K562 (cell line): ENCODE measurements around the gene GYG2. TPM values are rescaled to one million over a fixed set of nuclear protein-coding genes. Genes with fewer than 3 reads are reported as not detected.

Experiments
- CREM ChIP-seq: IDR thresholded peaks from 2 replicates; pipeline ENCODE4 v1.6.1; 2014; ENCODE audit warnings: antibody characterized with exemption, low read depth
- polyA plus RNA-seq, 8 experiments: library from polyadenylated mRNA; depleted of rRNA in 4 of 8; stranded (reverse) in 5 of 8; unstranded in 3 of 8; fragments of >200 nt; fragmentation: Nextera tagmentation in 2 of 8; fragmentation: Illumina TruSeq in 1 of 8; extraction: Ambion mirVana in 2 of 8; extraction: Trizol in 1 of 8; gene quantifications; 2 replicates each; pipeline versions ENCODE4 v1.2.1 to v1.2.3, GENCODE V29; 2011 to 2014; ENCODE audit warnings: inconsistent platforms in 1 of 8, missing spikeins in 1 of 8
- total RNA-seq, 7 experiments: library from RNA; depleted of rRNA in 6 of 7; stranded (reverse); fragments of >200 nt in 6 of 7; fragmentation: Illumina TruSeq in 2 of 7; extraction: Trizol in 2 of 7; gene quantifications; 2 replicates each; pipeline versions ENCODE4 v1.2.1 to v1.2.3, GENCODE V29; 2011 to 2021; ENCODE audit warnings: low replicate concordance in 1 of 7
- TF ChIP-seq, protein P1 (sequence below): fragments of 450-650 bp; IDR thresholded peaks from 2 replicates; pipeline ENCODE4 v1.6.1; 2016; ENCODE audit warnings: mild to moderate bottlenecking, moderate library complexity

The GYG2 gene
- total and polyA plus RNA-seq, 9 of the 15 experiments (the other 6 are each of a cell fraction or from before 2014, with no cell fraction given) = 0.24 to 4.4 (median 2.9) TPM

DNA sequence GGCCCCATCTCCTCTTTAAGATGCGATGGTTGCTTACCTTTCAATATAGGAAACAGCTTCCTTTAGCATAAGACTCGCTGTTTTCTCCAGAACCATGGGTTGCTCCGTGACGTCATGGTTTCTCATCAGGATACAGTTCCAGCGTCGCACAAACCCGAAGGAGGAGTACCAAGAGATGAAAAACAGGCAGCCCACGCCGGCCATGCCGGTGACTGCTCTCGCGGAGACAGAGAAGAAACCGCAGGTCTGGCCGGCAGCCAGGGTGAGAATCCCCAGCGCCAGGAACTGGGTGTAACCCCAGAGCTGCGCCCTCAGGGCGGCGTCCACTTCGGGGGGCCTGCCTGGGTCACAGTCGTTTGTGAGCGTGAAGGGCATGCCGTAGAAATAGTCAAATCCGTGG is 89.0 kb downstream of the GYG2 start (continued):
- TF ChIP-seq, protein P1, sequence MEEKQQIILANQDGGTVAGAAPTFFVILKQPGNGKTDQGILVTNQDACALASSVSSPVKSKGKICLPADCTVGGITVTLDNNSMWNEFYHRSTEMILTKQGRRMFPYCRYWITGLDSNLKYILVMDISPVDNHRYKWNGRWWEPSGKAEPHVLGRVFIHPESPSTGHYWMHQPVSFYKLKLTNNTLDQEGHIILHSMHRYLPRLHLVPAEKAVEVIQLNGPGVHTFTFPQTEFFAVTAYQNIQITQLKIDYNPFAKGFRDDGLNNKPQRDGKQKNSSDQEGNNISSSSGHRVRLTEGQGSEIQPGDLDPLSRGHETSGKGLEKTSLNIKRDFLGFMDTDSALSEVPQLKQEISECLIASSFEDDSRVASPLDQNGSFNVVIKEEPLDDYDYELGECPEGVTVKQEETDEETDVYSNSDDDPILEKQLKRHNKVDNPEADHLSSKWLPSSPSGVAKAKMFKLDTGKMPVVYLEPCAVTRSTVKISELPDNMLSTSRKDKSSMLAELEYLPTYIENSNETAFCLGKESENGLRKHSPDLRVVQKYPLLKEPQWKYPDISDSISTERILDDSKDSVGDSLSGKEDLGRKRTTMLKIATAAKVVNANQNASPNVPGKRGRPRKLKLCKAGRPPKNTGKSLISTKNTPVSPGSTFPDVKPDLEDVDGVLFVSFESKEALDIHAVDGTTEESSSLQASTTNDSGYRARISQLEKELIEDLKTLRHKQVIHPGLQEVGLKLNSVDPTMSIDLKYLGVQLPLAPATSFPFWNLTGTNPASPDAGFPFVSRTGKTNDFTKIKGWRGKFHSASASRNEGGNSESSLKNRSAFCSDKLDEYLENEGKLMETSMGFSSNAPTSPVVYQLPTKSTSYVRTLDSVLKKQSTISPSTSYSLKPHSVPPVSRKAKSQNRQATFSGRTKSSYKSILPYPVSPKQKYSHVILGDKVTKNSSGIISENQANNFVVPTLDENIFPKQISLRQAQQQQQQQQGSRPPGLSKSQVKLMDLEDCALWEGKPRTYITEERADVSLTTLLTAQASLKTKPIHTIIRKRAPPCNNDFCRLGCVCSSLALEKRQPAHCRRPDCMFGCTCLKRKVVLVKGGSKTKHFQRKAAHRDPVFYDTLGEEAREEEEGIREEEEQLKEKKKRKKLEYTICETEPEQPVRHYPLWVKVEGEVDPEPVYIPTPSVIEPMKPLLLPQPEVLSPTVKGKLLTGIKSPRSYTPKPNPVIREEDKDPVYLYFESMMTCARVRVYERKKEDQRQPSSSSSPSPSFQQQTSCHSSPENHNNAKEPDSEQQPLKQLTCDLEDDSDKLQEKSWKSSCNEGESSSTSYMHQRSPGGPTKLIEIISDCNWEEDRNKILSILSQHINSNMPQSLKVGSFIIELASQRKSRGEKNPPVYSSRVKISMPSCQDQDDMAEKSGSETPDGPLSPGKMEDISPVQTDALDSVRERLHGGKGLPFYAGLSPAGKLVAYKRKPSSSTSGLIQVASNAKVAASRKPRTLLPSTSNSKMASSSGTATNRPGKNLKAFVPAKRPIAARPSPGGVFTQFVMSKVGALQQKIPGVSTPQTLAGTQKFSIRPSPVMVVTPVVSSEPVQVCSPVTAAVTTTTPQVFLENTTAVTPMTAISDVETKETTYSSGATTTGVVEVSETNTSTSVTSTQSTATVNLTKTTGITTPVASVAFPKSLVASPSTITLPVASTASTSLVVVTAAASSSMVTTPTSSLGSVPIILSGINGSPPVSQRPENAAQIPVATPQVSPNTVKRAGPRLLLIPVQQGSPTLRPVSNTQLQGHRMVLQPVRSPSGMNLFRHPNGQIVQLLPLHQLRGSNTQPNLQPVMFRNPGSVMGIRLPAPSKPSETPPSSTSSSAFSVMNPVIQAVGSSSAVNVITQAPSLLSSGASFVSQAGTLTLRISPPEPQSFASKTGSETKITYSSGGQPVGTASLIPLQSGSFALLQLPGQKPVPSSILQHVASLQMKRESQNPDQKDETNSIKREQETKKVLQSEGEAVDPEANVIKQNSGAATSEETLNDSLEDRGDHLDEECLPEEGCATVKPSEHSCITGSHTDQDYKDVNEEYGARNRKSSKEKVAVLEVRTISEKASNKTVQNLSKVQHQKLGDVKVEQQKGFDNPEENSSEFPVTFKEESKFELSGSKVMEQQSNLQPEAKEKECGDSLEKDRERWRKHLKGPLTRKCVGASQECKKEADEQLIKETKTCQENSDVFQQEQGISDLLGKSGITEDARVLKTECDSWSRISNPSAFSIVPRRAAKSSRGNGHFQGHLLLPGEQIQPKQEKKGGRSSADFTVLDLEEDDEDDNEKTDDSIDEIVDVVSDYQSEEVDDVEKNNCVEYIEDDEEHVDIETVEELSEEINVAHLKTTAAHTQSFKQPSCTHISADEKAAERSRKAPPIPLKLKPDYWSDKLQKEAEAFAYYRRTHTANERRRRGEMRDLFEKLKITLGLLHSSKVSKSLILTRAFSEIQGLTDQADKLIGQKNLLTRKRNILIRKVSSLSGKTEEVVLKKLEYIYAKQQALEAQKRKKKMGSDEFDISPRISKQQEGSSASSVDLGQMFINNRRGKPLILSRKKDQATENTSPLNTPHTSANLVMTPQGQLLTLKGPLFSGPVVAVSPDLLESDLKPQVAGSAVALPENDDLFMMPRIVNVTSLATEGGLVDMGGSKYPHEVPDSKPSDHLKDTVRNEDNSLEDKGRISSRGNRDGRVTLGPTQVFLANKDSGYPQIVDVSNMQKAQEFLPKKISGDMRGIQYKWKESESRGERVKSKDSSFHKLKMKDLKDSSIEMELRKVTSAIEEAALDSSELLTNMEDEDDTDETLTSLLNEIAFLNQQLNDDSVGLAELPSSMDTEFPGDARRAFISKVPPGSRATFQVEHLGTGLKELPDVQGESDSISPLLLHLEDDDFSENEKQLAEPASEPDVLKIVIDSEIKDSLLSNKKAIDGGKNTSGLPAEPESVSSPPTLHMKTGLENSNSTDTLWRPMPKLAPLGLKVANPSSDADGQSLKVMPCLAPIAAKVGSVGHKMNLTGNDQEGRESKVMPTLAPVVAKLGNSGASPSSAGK = peak; percentile 35; the same call in 1 of the 2 replicates
- peak; percentile 61 for TF ChIP-seq CREM
- TF ChIP-seq, all 486 proteins: peak for 17
